ENCODE results near the gene NCF2.
"Not testable (repeated sequence)": the region's sequence is repeated elsewhere in the genome, so short reads cannot be mapped to it uniquely, and the experiment has no call there.

NCF2 gene

DNA sequence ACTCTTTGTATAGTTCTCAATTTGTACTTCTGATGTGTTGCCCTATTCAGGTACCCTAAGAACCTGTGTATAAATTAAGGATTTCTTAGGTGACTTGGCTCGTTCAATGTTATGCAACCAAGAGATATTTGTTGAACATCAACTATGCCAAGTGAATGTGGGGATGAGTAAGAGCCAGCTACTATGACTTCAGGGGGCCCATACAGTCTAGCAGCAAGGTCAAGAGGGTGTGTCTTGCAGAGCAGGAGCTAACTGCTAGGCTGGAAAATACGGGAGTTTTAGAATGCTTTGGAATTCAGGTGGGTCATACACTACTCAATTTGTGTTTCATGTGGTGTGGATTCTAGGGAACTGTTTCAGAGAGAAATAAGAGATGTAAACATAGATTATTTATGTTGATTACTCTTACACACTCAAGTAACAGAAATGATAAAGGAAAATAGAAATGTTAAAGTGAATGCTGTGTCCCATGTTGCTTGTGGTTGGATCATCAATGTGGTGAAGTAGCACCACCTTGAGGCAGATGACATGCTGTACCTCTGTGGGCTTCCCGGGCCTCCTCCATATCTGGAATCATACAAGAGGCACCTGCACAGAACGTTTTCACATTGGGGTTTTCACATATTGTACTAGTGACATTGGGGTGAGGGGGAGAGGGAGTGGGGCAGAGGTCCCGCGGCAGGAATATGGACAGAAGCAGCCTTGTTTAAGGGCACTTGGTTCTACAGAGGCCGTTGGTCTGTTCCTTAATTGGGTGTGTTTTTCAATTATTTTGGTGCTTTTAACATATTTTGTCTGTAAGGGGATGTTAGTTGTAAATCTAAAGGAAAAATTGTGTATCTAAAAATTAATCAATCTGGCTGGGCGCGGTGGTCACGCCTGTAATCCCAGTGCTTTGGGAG is 32.9 kb upstream of the NCF2 start:
- in situ Hi-C loops (cut with HindIII; ENCODE audit: low sequenced_read_pairs) = no loop called here
- DNase-seq (ENCODE audit: low read depth) = peak; percentile 43
- H3K4me3 ChIP-seq (ENCODE audit: low read depth, low read length) = no peak overlapping the region
- TF ChIP-seq, protein P1, sequence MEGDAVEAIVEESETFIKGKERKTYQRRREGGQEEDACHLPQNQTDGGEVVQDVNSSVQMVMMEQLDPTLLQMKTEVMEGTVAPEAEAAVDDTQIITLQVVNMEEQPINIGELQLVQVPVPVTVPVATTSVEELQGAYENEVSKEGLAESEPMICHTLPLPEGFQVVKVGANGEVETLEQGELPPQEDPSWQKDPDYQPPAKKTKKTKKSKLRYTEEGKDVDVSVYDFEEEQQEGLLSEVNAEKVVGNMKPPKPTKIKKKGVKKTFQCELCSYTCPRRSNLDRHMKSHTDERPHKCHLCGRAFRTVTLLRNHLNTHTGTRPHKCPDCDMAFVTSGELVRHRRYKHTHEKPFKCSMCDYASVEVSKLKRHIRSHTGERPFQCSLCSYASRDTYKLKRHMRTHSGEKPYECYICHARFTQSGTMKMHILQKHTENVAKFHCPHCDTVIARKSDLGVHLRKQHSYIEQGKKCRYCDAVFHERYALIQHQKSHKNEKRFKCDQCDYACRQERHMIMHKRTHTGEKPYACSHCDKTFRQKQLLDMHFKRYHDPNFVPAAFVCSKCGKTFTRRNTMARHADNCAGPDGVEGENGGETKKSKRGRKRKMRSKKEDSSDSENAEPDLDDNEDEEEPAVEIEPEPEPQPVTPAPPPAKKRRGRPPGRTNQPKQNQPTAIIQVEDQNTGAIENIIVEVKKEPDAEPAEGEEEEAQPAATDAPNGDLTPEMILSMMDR (IDR thresholded peaks at IDR 0.05; ENCODE audit: low read depth, low read length, missing control alignments) = peak; percentile 71

DNA sequence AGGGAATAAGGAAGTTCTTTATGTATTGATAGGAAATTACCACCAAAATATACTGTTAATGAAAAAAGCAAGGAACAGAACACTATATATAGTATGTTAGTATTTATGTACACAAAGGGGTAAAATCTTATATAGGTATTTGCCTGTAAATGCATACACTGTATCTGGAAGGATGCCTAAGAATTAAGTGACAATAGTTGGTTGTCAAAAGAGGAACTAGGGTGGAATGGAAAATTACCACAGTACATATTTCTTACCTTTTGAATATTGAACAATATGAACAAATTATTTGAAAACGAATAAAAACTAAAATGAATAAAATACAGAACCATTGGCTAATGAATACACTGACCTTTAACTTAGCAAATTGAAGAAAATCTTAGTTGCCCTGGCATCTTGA is 31.8 kb upstream of the NCF2 start:
- TF ChIP-seq, protein P1 (IDR thresholded peaks at IDR 0.05; ENCODE audit: low read depth, low read length, missing control alignments) = no peak
- DNase-seq (ENCODE audit: low read depth) = no peak
- no peak overlapping the region for H3K4me3 ChIP-seq (ENCODE audit: low read depth, low read length)
- in situ Hi-C loops (cut with HindIII; ENCODE audit: low sequenced_read_pairs) = no loop called here

DNA sequence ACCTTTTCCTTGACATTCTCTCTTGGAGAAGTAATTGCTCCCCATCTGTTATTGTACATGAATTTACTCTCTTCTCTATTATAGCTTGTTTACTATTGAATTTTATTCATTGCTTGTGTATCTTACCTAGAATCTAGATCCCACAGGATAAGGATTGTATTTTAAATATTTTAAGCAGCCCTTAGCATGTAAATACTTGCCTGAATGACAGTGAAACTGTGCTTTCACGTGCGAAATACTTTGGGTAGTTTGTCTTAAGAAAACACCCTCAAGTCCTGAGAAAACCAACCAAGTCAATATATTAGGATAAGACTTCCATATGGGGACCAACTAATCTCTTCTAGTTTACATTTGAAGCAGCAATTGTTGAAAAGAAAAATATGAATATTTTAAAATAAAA is 30.1 kb upstream of the NCF2 start:
- TF ChIP-seq, protein P1 (IDR thresholded peaks at IDR 0.05; ENCODE audit: low read depth, low read length, missing control alignments) = no peak
- H3K4me3 ChIP-seq (ENCODE audit: low read depth, low read length) = no peak overlapping the region
- DNase-seq (ENCODE audit: low read depth) = no peak
- in situ Hi-C loops (cut with HindIII; ENCODE audit: low sequenced_read_pairs) = no loop called here

DNA sequence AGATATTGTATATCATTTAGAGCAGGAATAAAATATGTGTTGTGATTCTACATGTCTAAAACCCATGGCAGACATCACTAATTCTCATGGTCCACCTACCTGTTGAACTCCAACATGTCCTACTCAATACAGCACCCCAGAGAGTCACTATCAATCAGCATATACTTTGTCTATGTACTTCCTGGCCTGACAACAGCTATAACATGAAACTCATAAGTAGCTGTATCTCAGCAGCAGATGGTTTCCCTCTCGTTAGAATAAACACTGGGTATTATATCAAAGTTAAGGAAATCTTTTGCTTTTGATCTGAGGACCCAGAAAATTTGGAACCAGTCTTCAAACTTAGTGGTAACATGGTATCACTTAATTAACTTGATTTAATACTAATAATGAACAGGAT is 29.5 kb upstream of the NCF2 start:
- in situ Hi-C loops (cut with HindIII; ENCODE audit: low sequenced_read_pairs) = no loop called here
- TF ChIP-seq, protein P1 (IDR thresholded peaks at IDR 0.05; ENCODE audit: low read depth, low read length, missing control alignments) = no peak

DNA sequence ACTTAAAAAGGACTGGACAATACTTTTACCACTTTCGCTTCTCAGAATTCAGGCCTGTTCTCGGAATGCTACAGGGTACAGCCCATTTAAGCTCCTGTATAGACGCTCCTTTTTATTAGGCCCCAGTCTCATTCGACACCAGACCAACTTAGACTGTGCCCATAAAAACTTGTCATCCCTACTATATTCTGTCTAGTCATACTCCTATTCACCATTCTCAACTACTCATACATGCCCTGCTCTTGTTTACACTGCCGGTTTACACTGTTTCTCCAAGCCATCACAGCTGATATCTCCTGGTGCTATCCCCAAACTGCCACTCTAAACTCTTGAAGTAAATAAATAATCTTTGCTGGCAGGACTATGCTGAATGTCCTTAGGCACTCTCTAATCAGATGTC is 27.9 kb upstream of the NCF2 start:
- DNase-seq (ENCODE audit: low read depth); in situ Hi-C loops (cut with HindIII; ENCODE audit: low sequenced_read_pairs); H3K4me3 ChIP-seq (ENCODE audit: low read depth, low read length): not testable (repeated sequence)

More for the DNA sequence above, 29.5 kb upstream of the NCF2 start:
- DNase-seq (ENCODE audit: low read depth) = no peak
- H3K4me3 ChIP-seq (ENCODE audit: low read depth, low read length) = no peak overlapping the region

DNA sequence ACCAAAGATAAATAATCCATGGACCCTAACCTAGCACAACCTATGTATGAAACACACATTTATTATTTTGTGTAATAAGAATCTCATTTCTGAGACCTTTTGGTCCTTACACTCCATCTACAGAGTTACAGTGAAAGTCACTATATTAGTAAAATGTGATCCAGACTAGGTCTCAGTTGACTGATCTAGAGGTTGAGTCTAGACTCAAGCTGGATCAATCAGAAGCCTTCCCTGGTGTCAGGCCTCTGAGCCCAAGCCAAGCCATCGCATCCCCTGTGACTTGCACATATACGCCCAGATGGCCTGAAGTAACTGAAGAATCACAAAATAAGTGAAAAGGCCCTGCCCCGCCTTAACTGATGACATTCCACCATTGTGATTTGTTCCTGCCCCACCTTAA is 22.7 kb upstream of the NCF2 start:
- in situ Hi-C loops (cut with HindIII; ENCODE audit: low sequenced_read_pairs); H3K4me3 ChIP-seq (ENCODE audit: low read depth, low read length); DNase-seq (ENCODE audit: low read depth): not testable (repeated sequence)

DNA sequence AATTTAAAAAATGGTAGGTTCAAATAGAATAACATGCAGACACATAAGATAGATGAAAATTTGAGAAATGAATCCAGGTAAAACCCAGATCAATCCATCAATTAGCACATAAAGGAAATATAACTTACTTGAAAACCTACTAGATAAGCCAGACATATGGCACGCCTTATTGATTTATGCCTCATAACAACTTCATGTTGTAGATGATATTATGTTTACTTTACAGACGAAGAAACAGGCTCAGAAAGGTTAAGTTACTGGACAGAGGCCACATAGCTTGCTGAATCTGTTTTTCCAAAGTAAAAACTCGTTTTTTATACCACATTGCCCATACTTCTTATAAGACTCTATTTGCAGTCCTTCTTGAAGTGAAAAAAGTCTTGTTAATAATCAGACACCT is 22.1 kb upstream of the NCF2 start:
- H3K4me3 ChIP-seq (ENCODE audit: low read depth, low read length) = no peak overlapping the region
- in situ Hi-C loops (cut with HindIII; ENCODE audit: low sequenced_read_pairs) = no loop called here
- TF ChIP-seq, protein P1 (IDR thresholded peaks at IDR 0.05; ENCODE audit: low read depth, low read length, missing control alignments) = no peak
- DNase-seq (ENCODE audit: low read depth) = no peak
